Uterus (tissue), 4 donors: ENCODE measurements around the gene TAL1. TPM values are rescaled to one million over a fixed set of nuclear protein-coding genes. Genes with fewer than 3 reads are reported as not detected.

Source experiments
- DNase-seq, 2 donors: peaks; one replicate each; pipeline ENCODE4 v3.0.0-alpha.2; 2019 to 2020
- H3K27ac ChIP-seq, 2 donors: fragments of 200-600 bp; sonication (generic); 1 replicate in 1 of 2; 2 replicates in 1 of 2; pipeline ENCODE4 v1.5.1; 2016 to 2018
- H3K27me3 ChIP-seq, 2 donors: fragments of 200-600 bp; sonication (generic); one replicate each; pipeline ENCODE4 v1.5.1; 2018 to 2019; ENCODE audit warnings: control low read depth in 1 of 2
- H3K36me3 ChIP-seq, 2 donors: fragments of 200-600 bp; sonication (generic); one replicate each; pipeline ENCODE4 v1.5.1; 2019; ENCODE audit warnings: control low read depth in 1 of 2
- H3K4me1 ChIP-seq, 2 donors: fragments of 200-600 bp; sonication (generic); one replicate each; pipeline ENCODE4 v1.5.1; 2018 to 2019; ENCODE audit warnings: control low read depth in 1 of 2
- H3K4me3 ChIP-seq, 2 donors: fragments of 200-600 bp; sonication (generic); 1 replicate in 1 of 2; 2 replicates in 1 of 2; pipeline ENCODE4 v1.5.1; 2018 to 2019; ENCODE audit warnings: mild to moderate bottlenecking in 1 of 2
- H3K9me3 ChIP-seq, 2 donors: fragments of 200-600 bp; sonication (generic); one replicate each; pipeline ENCODE4 v1.5.1; 2019; ENCODE audit warnings: control low read depth in 1 of 2
- CTCF ChIP-seq, 4 experiments: fragments of 200-600 bp in 2 of 4; fragments of 450-650 bp in 2 of 4; sonication (generic) in 2 of 4; IDR thresholded peaks; one replicate each; pipeline ENCODE4 v1.5.1; 2016 to 2019; ENCODE audit warnings: antibody characterized with exemption in 4 of 4, mild to moderate bottlenecking in 2 of 4, moderate library complexity in 1 of 4
- POLR2A ChIP-seq, 2 donors: fragments of 450-650 bp; IDR thresholded peaks; one replicate each; pipeline ENCODE4 v1.6.1; 2016; ENCODE audit warnings: antibody characterized with exemption in 2 of 2, mild to moderate bottlenecking in 1 of 2, moderate library complexity in 1 of 2
- intact Hi-C: fragments of 100-400 bp; cut with DNase I; formaldehyde crosslinking; loops from one replicate; pipeline ENCODE4 v1.15.1; 2023; ENCODE audit warnings: low total_unique reads
- total RNA-seq, 4 donors: library from RNA; depleted of rRNA in 3 of 4; stranded (reverse); fragments of >200 nt in 3 of 4; gene quantifications; one replicate each; pipeline versions ENCODE4 v1.1.0 to v1.2.4, GENCODE V29; 2014 to 2023
- donor health status: DM: yes; HTN: yes; CAD: no.

Gene TAL1
- total RNA-seq, 4 donors from 2014 or later: 4.8 to 20.7 (median 13.0) TPM

GRCh38 chr1:47187231-47187925 is 44.6 kb downstream of the TAL1 start:
- H3K9me3 ChIP-seq: no peaks in the 10 kb centered on the region
- no peak for TF ChIP-seq CTCF (IDR thresholded peaks at IDR 0.05)
- no peak for TF ChIP-seq POLR2A (IDR thresholded peaks at IDR 0.05)
- peaks cover 0 to 6% of the 10 kb centered on the region in 2 donors for H3K4me1 ChIP-seq
- no peak overlapping the region for H3K27ac ChIP-seq
- H3K27me3 ChIP-seq: no peaks in the 10 kb centered on the region
- no peak overlapping the region for H3K4me3 ChIP-seq
- intact Hi-C loops: no loop called here
- no peaks in the 10 kb centered on the region for H3K36me3 ChIP-seq
- DNase-seq: no peak

GRCh38 chr1:47186267-47187185 is 45.5 kb downstream of the TAL1 start:
- no peaks in the 10 kb centered on the region for H3K9me3 ChIP-seq
- intact Hi-C loops: no loop called here
- no peak overlapping the region for H3K27ac ChIP-seq
- no peaks in the 10 kb centered on the region for H3K27me3 ChIP-seq
- H3K4me1 ChIP-seq: peaks cover 0 to 6% of the 10 kb centered on the region in 2 donors
- TF ChIP-seq POLR2A (IDR thresholded peaks at IDR 0.05) (no peak), CTCF (IDR thresholded peaks at IDR 0.05) (no peak)
- no peak overlapping the region for H3K4me3 ChIP-seq
- no peak for DNase-seq
- no peaks in the 10 kb centered on the region for H3K36me3 ChIP-seq

GRCh38 chr1:47184822-47185677 is 47.0 kb downstream of the TAL1 start:
- H3K4me1 ChIP-seq: peaks cover 0 to under 1% of the 10 kb centered on the region in 2 donors
- TF ChIP-seq POLR2A (IDR thresholded peaks at IDR 0.05): no peak
- no peak for TF ChIP-seq CTCF (IDR thresholded peaks at IDR 0.05)
- no peak overlapping the region for H3K27ac ChIP-seq
- no peak for DNase-seq
- intact Hi-C loops: no loop called here
- no peaks in the 10 kb centered on the region for H3K36me3 ChIP-seq
- no peaks in the 10 kb centered on the region for H3K9me3 ChIP-seq
- no peak overlapping the region for H3K4me3 ChIP-seq
- no peaks in the 10 kb centered on the region for H3K27me3 ChIP-seq

- Histone ChIP-seq H3K27me3 (no peaks in the 10 kb centered on the region), H3K36me3 (no peaks in the 10 kb centered on the region), H3K4me3 (no peak overlapping the region), H3K27ac (no peak overlapping the region), H3K9me3 (no peaks in the 10 kb centered on the region), H3K4me1 (peaks cover 4 to 5% of the 10 kb centered on the region in 2 donors)
- intact Hi-C loops: no loop called here
- no peak for DNase-seq
- TF ChIP-seq POLR2A (IDR thresholded peaks at IDR 0.05) (no peak), CTCF (IDR thresholded peaks at IDR 0.05) (no peak)
These were observed 47.8 kb downstream of the TAL1 start for GRCh38 chr1:47184090-47184821.
